Measurements from ENCODE around the gene ARHGAP45.

GRCh38 chr19:1076951-1077350, 10.0 kb downstream of the ARHGAP45 start:
- no peak for TF ChIP-seq ZBTB2 (IDR thresholded peaks at IDR 0.05)
- no peak for TF ChIP-seq SNAPC5 (CRISPR knock-in tag; IDR thresholded peaks at IDR 0.05)
- TF ChIP-seq MLX (CRISPR knock-in tag; conservative IDR thresholded peaks at IDR 0.05): no peak
- no peak for TF ChIP-seq CC2D1A (IDR thresholded peaks at IDR 0.05)
- no peak for TF ChIP-seq SREBF1 (IDR thresholded peaks at IDR 0.05; ENCODE audit: borderline replicate concordance, low read depth, low read length)
